GM12878 (cell line): ENCODE measurements around the gene FAT1. TPM values are rescaled to one million over a fixed set of nuclear protein-coding genes. Genes with fewer than 3 reads are reported as not detected.

Experiments used
- ATAC-seq: fragments of 200-7000 bp; cut with Tn5 transposase; 3 replicates; pipeline ENCODE4 v1.9.1; 2020; ENCODE audit warnings: mild to moderate bottlenecking, moderate library complexity
- BruUV-seq: library from RNA; stranded (reverse); fragments of 400-500 nt; replicated peaks from 2 replicates; lab custom pipeline; 2021; lab: Mats Ljungman, UMichigan
- CTCF ChIA-PET: fragments of 300-600 bp; sonication (Branson Sonifier 250); formaldehyde crosslinking; extraction: SDS; loops from one replicate; lab custom pipeline; 2021; ENCODE audit warnings: inconsistent platforms; lab: Yijun Ruan, JAX
- POLR2A ChIA-PET: fragments of 350-600 bp; formaldehyde crosslinking; extraction: SDS; loops from one replicate; lab custom pipeline; 2021; ENCODE audit warnings: inconsistent platforms; lab: Charles Lee
- RAD21 ChIA-PET: fragments of 300-600 bp; sonication (Branson Sonifier 250); formaldehyde crosslinking; loops from one replicate; lab custom pipeline; 2023; ENCODE audit warnings: antibody characterized with exemption; ENCODE audit not compliant: unreplicated experiment; lab: Charles Lee
- SMC1A ChIA-PET: fragments of 300-600 bp; sonication (Branson Sonifier 250); formaldehyde crosslinking; loops from one replicate; lab custom pipeline; 2023; ENCODE audit not compliant: unreplicated experiment, uncharacterized antibody; lab: Charles Lee
- DNase-seq: peaks from one replicate; pipeline ENCODE4 v3.0.0-alpha.2; 2011; ENCODE audit warnings: low read depth, low spot score
- FAIRE-seq: peaks from 3 replicates; lab custom pipeline; 2011; peaks lifted over from hg19 to GRCh38; lab: Jason Lieb, UNC
- H2AFZ ChIP-seq: 2 replicates; pipeline ENCODE4 v1.6.0; 2011; ENCODE audit warnings: low read depth, low read length, control low read depth; ENCODE audit not compliant: control insufficient read depth
- H3K27ac ChIP-seq: 2 replicates; pipeline ENCODE4 v1.5.1; 2011; ENCODE audit warnings: control low read depth; ENCODE audit not compliant: control insufficient read depth, insufficient read depth
- H3K27me3 ChIP-seq, 2 experiments: replicated peaks in 1 of 2; 2 replicates each; pipeline versions ENCODE4 v1.6.0 to v1.6.1; 2011; ENCODE audit warnings: low read length in 1 of 2; ENCODE audit not compliant: control insufficient read depth in 2 of 2, insufficient read depth in 2 of 2
- H3K36me3 ChIP-seq, 2 experiments: 2 replicates each; pipeline ENCODE4 v1.5.1; 2011; ENCODE audit warnings: low read length in 1 of 2; ENCODE audit not compliant: control insufficient read depth in 2 of 2, insufficient read depth in 2 of 2
- H3K4me1 ChIP-seq: 2 replicates; pipeline ENCODE4 v1.6.1; 2011; ENCODE audit warnings: mild to moderate bottlenecking, low read length, moderate library complexity, mixed read lengths; ENCODE audit not compliant: control insufficient read depth, insufficient read depth
- H3K4me2 ChIP-seq: 2 replicates; pipeline ENCODE4 v1.6.0; 2011; ENCODE audit warnings: control low read depth; ENCODE audit not compliant: control insufficient read depth, insufficient read depth
- H3K4me3 ChIP-seq: fragments of 200-600 bp; sonication (generic); 2 replicates; pipeline ENCODE4 v1.5.1; 2016
- H3K79me2 ChIP-seq: 2 replicates; pipeline ENCODE4 v1.6.0; 2011; ENCODE audit warnings: low read length; ENCODE audit not compliant: control insufficient read depth, insufficient read depth
- H3K9ac ChIP-seq: 2 replicates; pipeline ENCODE4 v1.8.0; 2011; ENCODE audit warnings: low read length, control low read depth, mixed read lengths; ENCODE audit not compliant: control insufficient read depth, insufficient read depth
- H3K9me3 ChIP-seq: replicated peaks from 3 replicates; pipeline ENCODE4 v1.5.1; 2011; ENCODE audit warnings: mild to moderate bottlenecking, low read length; ENCODE audit not compliant: control insufficient read depth, insufficient read depth
- H4K20me1 ChIP-seq: 2 replicates; pipeline ENCODE4 v1.6.0; 2011; ENCODE audit not compliant: control insufficient read depth, insufficient read depth
- ASH2L ChIP-seq: fragments of 300-600, 200-600 bp; sonication (generic); IDR thresholded peaks from 2 replicates; pipeline ENCODE4 v1.6.1; 2017; ENCODE audit warnings: low read depth, mild to moderate bottlenecking, borderline replicate concordance
- ETV6 ChIP-seq, 2 experiments: fragments of 450-650 bp in 1 of 2; IDR thresholded peaks in 1 of 2; conservative IDR thresholded peaks in 1 of 2; 2 replicates each; pipeline ENCODE4 v1.6.1; 2014; ENCODE audit warnings: antibody characterized with exemption in 1 of 2, borderline replicate concordance in 1 of 2, low read depth in 1 of 2, mild to moderate bottlenecking in 1 of 2, moderate library complexity in 1 of 2
- EZH2 ChIP-seq: IDR thresholded peaks from 2 replicates; pipeline ENCODE4 v1.6.1; 2012; ENCODE audit warnings: low read depth, mild to moderate bottlenecking, control low read depth, inconsistent platforms, low read length, borderline replicate concordance; ENCODE audit not compliant: control insufficient read depth
- KDM1A ChIP-seq: fragments of 200-600 bp; sonication (generic); IDR thresholded peaks from 2 replicates; pipeline ENCODE4 v1.6.1; 2016; ENCODE audit warnings: borderline replicate concordance
- MYB ChIP-seq: fragments of 150-350 bp; IDR thresholded peaks from 2 replicates; pipeline ENCODE4 v1.6.1; 2014; ENCODE audit warnings: mild to moderate bottlenecking, low read depth, low read length, borderline replicate concordance
- NFYA ChIP-seq: IDR thresholded peaks from 2 replicates; pipeline ENCODE4 v1.6.1; 2011; ENCODE audit warnings: low read depth, mild to moderate bottlenecking, low read length, improper control_type of control experiment, borderline replicate concordance
- NR2F1 ChIP-seq: fragments of 450-650 bp; conservative IDR thresholded peaks from 2 replicates; pipeline ENCODE4 v1.6.1; 2017; ENCODE audit warnings: mild to moderate bottlenecking
- RELB ChIP-seq: fragments of 450-650 bp; IDR thresholded peaks from 2 replicates; pipeline ENCODE4 v1.6.1; 2017; ENCODE audit warnings: low read depth, mild to moderate bottlenecking, moderate library complexity
- RUNX3 ChIP-seq: IDR thresholded peaks from 2 replicates; pipeline ENCODE4 v1.6.1; 2012; ENCODE audit warnings: low read length, inconsistent platforms
- STAT1 ChIP-seq: fragments of 450-650 bp; conservative IDR thresholded peaks from 2 replicates; pipeline ENCODE4 v1.6.1; 2014; ENCODE audit warnings: antibody characterized with exemption, mild to moderate bottlenecking
- ZNF274 ChIP-seq: IDR thresholded peaks from one replicate; pipeline ENCODE4 v1.8.0; 2011; ENCODE audit not compliant: insufficient read length, insufficient read depth
- ZSCAN29 ChIP-seq: fragments of 450-650 bp; IDR thresholded peaks from 2 replicates; pipeline ENCODE4 v1.6.1; 2017; ENCODE audit warnings: mild to moderate bottlenecking, moderate library complexity
- WGBS: methylation state at CpG from one replicate; pipeline ENCODE4 v1.1.6; 2016; ENCODE audit warnings: low lambda C conversion rate; ENCODE audit not compliant: insufficient replicate concordance, insufficient coverage; ENCODE audit errors: missing lambda C conversion rate; 5-methylcytosine and 5-hydroxymethylcytosine counted together
- in situ Hi-C: fragments of 300-500 bp; cut with MboI; formaldehyde crosslinking; loops from 9 replicates; pipeline ENCODE4 v1.14.3; 2018; ENCODE audit warnings: mixed read lengths
- intact Hi-C: fragments of 100-400 bp; cut with micrococcal nuclease; formaldehyde crosslinking; loops from one replicate; pipeline ENCODE4 v1.14.2; 2022; ENCODE audit not compliant: unreplicated experiment
- polyA plus RNA-seq, 11 experiments: library from polyadenylated mRNA; depleted of rRNA in 4 of 11; unstranded in 6 of 11; stranded (reverse) in 5 of 11; fragments of >200 nt; fragmentation: Nextera tagmentation in 4 of 11; fragmentation: Illumina TruSeq in 1 of 11; extraction: Ambion mirVana in 4 of 11; extraction: Trizol in 1 of 11; gene quantifications; 1 replicate in 1 of 11; 2 replicates in 10 of 11; pipeline versions ENCODE4 v1.2.1 to v1.2.3, GENCODE V29; 2011 to 2016; ENCODE audit warnings: inconsistent platforms in 2 of 11, missing spikeins in 2 of 11, low read depth in 1 of 11
- total RNA-seq, 4 experiments: library from RNA; depleted of rRNA in 3 of 4; stranded (reverse); fragments of >200 nt in 3 of 4; fragmentation: Illumina TruSeq in 1 of 4; extraction: Trizol in 1 of 4; gene quantifications; 2 replicates each; pipeline versions ENCODE4 v1.2.1 to v1.2.3, GENCODE V29; 2013 to 2021
- TF ChIP-seq, protein P1 (sequence below): IDR thresholded peaks from 2 replicates; pipeline ENCODE4 v1.6.1; 2011; ENCODE audit warnings: borderline replicate concordance, low read depth, mild to moderate bottlenecking, moderate library complexity, low read length; ENCODE audit not compliant: insufficient read depth, poor library complexity, severe bottlenecking

The FAT1 gene
- total and polyA plus RNA-seq, 10 of the 15 experiments (the other 5 are each of a cell fraction or from before 2014, with no cell fraction given), result 0.04 to 11.8 (median 0.11) TPM; not detected in 1

- TF ChIP-seq EZH2, result no peak
- TF ChIP-seq STAT1, result no peak
- no peak for TF ChIP-seq ASH2L
- TF ChIP-seq ZNF274, result no peak
- TF ChIP-seq ETV6 (conservative IDR thresholded peaks at IDR 0.05 in 1 of 2, IDR thresholded peaks at IDR 0.05 in 1 of 2; ENCODE audit: borderline replicate concordance in 1 of 2, low read depth in 1 of 2), result no peak
- TF ChIP-seq, protein P1, sequence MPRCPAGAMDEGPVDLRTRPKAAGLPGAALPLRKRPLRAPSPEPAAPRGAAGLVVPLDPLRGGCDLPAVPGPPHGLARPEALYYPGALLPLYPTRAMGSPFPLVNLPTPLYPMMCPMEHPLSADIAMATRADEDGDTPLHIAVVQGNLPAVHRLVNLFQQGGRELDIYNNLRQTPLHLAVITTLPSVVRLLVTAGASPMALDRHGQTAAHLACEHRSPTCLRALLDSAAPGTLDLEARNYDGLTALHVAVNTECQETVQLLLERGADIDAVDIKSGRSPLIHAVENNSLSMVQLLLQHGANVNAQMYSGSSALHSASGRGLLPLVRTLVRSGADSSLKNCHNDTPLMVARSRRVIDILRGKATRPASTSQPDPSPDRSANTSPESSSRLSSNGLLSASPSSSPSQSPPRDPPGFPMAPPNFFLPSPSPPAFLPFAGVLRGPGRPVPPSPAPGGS, result no peak
- TF ChIP-seq, all 136 proteins: peak for 0
Measured at GRCh38 chr4:186699881-186700397, 23.7 kb downstream of the FAT1 start (continued).

DNA sequence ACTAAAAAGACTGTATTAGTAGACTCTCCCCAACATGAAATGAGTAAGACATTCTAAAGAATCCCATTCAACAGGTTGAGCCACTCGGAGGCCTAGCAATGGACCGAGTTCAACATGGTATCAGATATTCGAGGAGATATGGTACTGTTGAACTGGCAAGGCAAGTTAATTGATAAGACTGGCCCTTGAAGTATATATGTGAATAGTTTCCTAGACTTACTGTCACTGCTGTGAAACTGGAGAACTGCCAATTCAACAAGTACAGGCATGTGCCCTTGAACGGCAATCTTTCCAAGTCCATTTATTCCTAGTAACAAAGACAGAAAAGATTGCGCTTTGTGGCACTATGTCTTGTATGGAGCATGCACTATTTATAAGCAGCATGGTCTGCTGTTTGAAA is 24.4 kb downstream of the FAT1 start:
- in situ Hi-C loops (no loop called here), intact Hi-C loops (no loop called here)
- Histone ChIP-seq H3K4me2 (no peak overlapping the region), H3K4me1 (no peaks in the 10 kb centered on the region), H3K9me3 (no peaks in the 10 kb centered on the region; the same call in 2 of the 3 replicates)
- CTCF ChIA-PET, result no interaction called here
- no TSS peak for BruUV-seq
- DNase-seq, result no peak
- TF ChIP-seq MYB (no peak), RELB (no peak), NFYA (no peak), NR2F1 (no peak), ASH2L (no peak), RUNX3 (no peak), ZSCAN29 (no peak), KDM1A (no peak)
- TF ChIP-seq, all 136 proteins: peak for 0
- ChIA-PET RAD21 (no interaction called here), POLR2A (no interaction called here), SMC1A (interaction anchor here (0.6 to 1.2 kb wide), 3 partner anchors 60 to 419 kb away, joined by 3 read pairs; no protein-coding TSS in a partner anchor)
- Histone ChIP-seq H3K9ac (no peak overlapping the region), H4K20me1 (no peaks in the 10 kb centered on the region), H2AFZ (no peak overlapping the region), H3K36me3 (no peaks in the 10 kb centered on the region), H3K79me2 (no peaks in the 10 kb centered on the region), H3K4me3 (no peak overlapping the region), H3K27me3 (no peaks in the 10 kb centered on the region), H3K27ac (no peak overlapping the region)
- WGBS, result 51% methylated on average over 5 of the region's 5 CpGs
- ATAC-seq, result no peak
- no peak for FAIRE-seq
